HCT116 (cell line): Measurements from ENCODE around the gene ARHGAP10. TPM values are rescaled to one million over a fixed set of nuclear protein-coding genes. Genes with fewer than 3 reads are reported as not detected.

Experiments
- ATAC-seq: fragments of 200-7000 bp; cut with Tn5 transposase; 2 replicates; pipeline ENCODE4 v1.9.1; 2020; ENCODE audit warnings: mild to moderate bottlenecking, moderate library complexity
- BruUV-seq: library from RNA; stranded (reverse); fragments of 400-500 nt; replicated peaks from 2 replicates; lab custom pipeline; 2021; lab: Mats Ljungman, UMichigan
- CTCF ChIA-PET: fragments of 300-600 bp; sonication (Branson Sonifier 250); formaldehyde crosslinking; loops from one replicate; lab custom pipeline; 2021; ENCODE audit warnings: antibody characterized with exemption; lab: Charles Lee
- POLR2A ChIA-PET: fragments of 300-600, 350-600 bp; sonication (Branson Sonifier 250); formaldehyde crosslinking; loops from one replicate; lab custom pipeline; 2021; ENCODE audit warnings: antibody characterized with exemption; lab: Charles Lee
- RAD21 ChIA-PET, 2 experiments: fragments of 300-600 bp; sonication (Branson Sonifier 250); formaldehyde crosslinking; loops; one replicate each; lab custom pipeline; 2023; ENCODE audit warnings: low total read pairs in 2 of 2; ENCODE audit not compliant: uncharacterized antibody in 2 of 2, unreplicated experiment in 2 of 2, low non-redundant PET in 1 of 2; lab: Charles Lee
- DNase-seq: peaks from one replicate; pipeline ENCODE4 v3.0.0-alpha.2; 2010; ENCODE audit warnings: low read depth, low spot score
- H2AFZ ChIP-seq: fragments of 200-600 bp; shearing (Covaris generic), sonication (generic); 2 replicates; pipeline ENCODE4 v1.6.1; 2017; ENCODE audit warnings: low read depth, mixed run types, mixed read lengths, antibody characterized with exemption, low read length; ENCODE audit not compliant: poor library complexity, severe bottlenecking
- H3K27ac ChIP-seq: 2 replicates; pipeline ENCODE4 v1.5.1; 2012; ENCODE audit warnings: low read depth, low read length
- H3K27me3 ChIP-seq: fragments of 200-600 bp; sonication (generic); 2 replicates; pipeline ENCODE4 v1.6.1; 2016; ENCODE audit warnings: mixed run types, low read length, mixed read lengths; ENCODE audit not compliant: insufficient read depth
- H3K36me3 ChIP-seq, 2 experiments: fragments of 200-500 bp in 1 of 2; fragments of 200-600 bp in 1 of 2; sonication (Bioruptor generic) in 1 of 2; sonication (generic) in 1 of 2; 2 replicates each; pipeline versions ENCODE4 v1.5.1 to v1.6.1; 2014 to 2016; ENCODE audit warnings: low read length in 2 of 2, inconsistent platforms in 1 of 2, mixed read lengths in 1 of 2, mixed run types in 1 of 2; ENCODE audit not compliant: insufficient read depth in 2 of 2, control insufficient read depth in 1 of 2
- H3K4me1 ChIP-seq, 2 experiments: fragments of 200-600 bp in 1 of 2; sonication (generic) in 1 of 2; 2 replicates each; pipeline versions ENCODE4 v1.5.1 to v1.6.1; 2012 to 2017; ENCODE audit warnings: low read length in 2 of 2, inconsistent platforms in 1 of 2, mild to moderate bottlenecking in 1 of 2, mixed read lengths in 1 of 2, mixed run types in 1 of 2, moderate library complexity in 1 of 2; ENCODE audit not compliant: insufficient read depth in 2 of 2, control insufficient read depth in 1 of 2
- H3K4me2 ChIP-seq: fragments of 200-600 bp; sonication (generic); 2 replicates; pipeline ENCODE4 v1.6.1; 2017; ENCODE audit warnings: mixed run types, low read length, mixed read lengths
- H3K4me3 ChIP-seq, 2 experiments: fragments of 200-600 bp in 1 of 2; sonication (generic) in 1 of 2; replicated peaks in 1 of 2; 2 replicates each; pipeline ENCODE4 v1.5.1; 2011 to 2016; ENCODE audit warnings: low read length in 2 of 2, control low read depth in 1 of 2, low read depth in 1 of 2, mild to moderate bottlenecking in 1 of 2, mixed read lengths in 1 of 2, mixed run types in 1 of 2
- H3K79me2 ChIP-seq: fragments of 200-600 bp; sonication (generic); 2 replicates; pipeline ENCODE4 v1.6.1; 2017; ENCODE audit warnings: mild to moderate bottlenecking, mixed run types, low read length, moderate library complexity, mixed read lengths; ENCODE audit not compliant: insufficient read depth
- H3K9ac ChIP-seq: fragments of 200-600 bp; sonication (generic); 2 replicates; pipeline ENCODE4 v1.6.1; 2016; ENCODE audit warnings: low read length, mixed read lengths
- H3K9me2 ChIP-seq: fragments of 200-600 bp; sonication (generic), shearing (Covaris generic); 2 replicates; pipeline ENCODE4 v1.6.1; 2017; ENCODE audit warnings: mixed run types, mild to moderate bottlenecking, moderate library complexity; ENCODE audit not compliant: insufficient read depth
- H3K9me3 ChIP-seq, 2 experiments: fragments of 200-500 bp in 1 of 2; fragments of 200-600 bp in 1 of 2; sonication (Bioruptor generic) in 1 of 2; sonication (generic) in 1 of 2; 2 replicates each; pipeline ENCODE4 v1.6.1; 2014 to 2017; ENCODE audit warnings: low read length in 2 of 2, mixed read lengths in 2 of 2, inconsistent platforms in 1 of 2, low read depth in 1 of 2, mild to moderate bottlenecking in 1 of 2, mixed run types in 1 of 2, moderate library complexity in 1 of 2; ENCODE audit not compliant: control insufficient read depth in 1 of 2, insufficient read depth in 1 of 2
- H4K20me1 ChIP-seq: fragments of 200-600 bp; sonication (generic), shearing (Covaris generic); 2 replicates; pipeline ENCODE4 v1.6.1; 2017; ENCODE audit warnings: mixed run types, mild to moderate bottlenecking, moderate library complexity; ENCODE audit not compliant: insufficient read depth
- ATF3 ChIP-seq: IDR thresholded peaks from 2 replicates; pipeline ENCODE4 v1.6.1; 2012
- CBX3 ChIP-seq: IDR thresholded peaks from 2 replicates; pipeline ENCODE4 v1.6.1; 2012; ENCODE audit warnings: low read depth
- CTCF ChIP-seq, 3 experiments: fragments of 200-600 bp in 1 of 3; sonication (generic) in 1 of 3; IDR thresholded peaks in 2 of 3; conservative IDR thresholded peaks in 1 of 3; 2 replicates each; pipeline ENCODE4 v1.5.1; 2012 to 2017; ENCODE audit warnings: low read depth in 2 of 3, low read length in 2 of 3, antibody characterized with exemption in 1 of 3, borderline replicate concordance in 1 of 3, control low read depth in 1 of 3, mild to moderate bottlenecking in 1 of 3, mixed read lengths in 1 of 3, mixed run types in 1 of 3, moderate library complexity in 1 of 3; ENCODE audit not compliant: insufficient read depth in 1 of 3
- EGR1 ChIP-seq: IDR thresholded peaks from 2 replicates; pipeline ENCODE4 v1.6.1; 2012; ENCODE audit warnings: low read depth
- ELF1 ChIP-seq: IDR thresholded peaks from 2 replicates; pipeline ENCODE4 v1.6.1; 2012; ENCODE audit warnings: low read depth, borderline replicate concordance
- EZH2 ChIP-seq: fragments of 200-600 bp; sonication (generic); IDR thresholded peaks from 2 replicates; pipeline ENCODE4 v1.6.1; 2017; ENCODE audit warnings: antibody characterized with exemption, mixed run types
- FOSL1 ChIP-seq: IDR thresholded peaks from 2 replicates; pipeline ENCODE4 v1.6.1; 2012; ENCODE audit warnings: low read depth
- MAX ChIP-seq: IDR thresholded peaks from 2 replicates; pipeline ENCODE4 v1.6.1; 2012
- POLR2AphosphoS5 ChIP-seq: IDR thresholded peaks from 2 replicates; pipeline ENCODE4 v1.6.1; 2011; ENCODE audit warnings: mild to moderate bottlenecking, low read depth, low read length, moderate library complexity
- REST ChIP-seq: IDR thresholded peaks from 2 replicates; pipeline ENCODE4 v1.6.1; 2012; ENCODE audit warnings: low read depth
- SIN3A ChIP-seq: IDR thresholded peaks from 2 replicates; pipeline ENCODE4 v1.6.1; 2012; ENCODE audit warnings: low read depth
- SP1 ChIP-seq: IDR thresholded peaks from 2 replicates; pipeline ENCODE4 v1.6.1; 2012; ENCODE audit warnings: low read depth
- TCF7L2 ChIP-seq: IDR thresholded peaks from 2 replicates; pipeline ENCODE4 v1.7.0; 2011; ENCODE audit warnings: borderline replicate concordance, inconsistent platforms; ENCODE audit not compliant: insufficient read depth, insufficient read length; ENCODE audit errors: extremely low read depth
- YY1 ChIP-seq: IDR thresholded peaks from 2 replicates; pipeline ENCODE4 v1.6.1; 2011; ENCODE audit warnings: low read length, low read depth, moderate library complexity, mild to moderate bottlenecking; ENCODE audit not compliant: insufficient replicate concordance; ENCODE audit errors: extremely low read depth
- ZBTB33 ChIP-seq: IDR thresholded peaks from 2 replicates; pipeline ENCODE4 v1.6.1; 2011; ENCODE audit warnings: mild to moderate bottlenecking, low read length, moderate library complexity; ENCODE audit not compliant: insufficient replicate concordance; ENCODE audit errors: extremely low read depth
- ZFX ChIP-seq: fragments of 450-650 bp; IDR thresholded peaks from 2 replicates; pipeline ENCODE4 v1.6.1; 2017
- intact Hi-C: fragments of 100-400 bp; cut with micrococcal nuclease; formaldehyde crosslinking; loops from 2 replicates; pipeline ENCODE4 v1.10.0; 2022
- total RNA-seq: library from RNA; stranded (reverse); gene quantifications from one replicate; pipeline ENCODE4 v1.2.1, GENCODE V29; 2021; ENCODE audit not compliant: unreplicated experiment

The ARHGAP10 gene
- total RNA-seq, 1 experiment from 2014 or later, result 24.7 TPM

- peaks cover 30 to 39% of the 10 kb centered on the region in 2 experiments for H3K4me1 ChIP-seq
- H3K9me2 ChIP-seq, result no peaks in the 10 kb centered on the region
- H3K9ac ChIP-seq, result no peak overlapping the region
- ChIA-PET RAD21 (no interaction called here), POLR2A (no interaction called here), CTCF (no interaction called here)
- TF ChIP-seq CBX3, result no peak
- TF ChIP-seq SP1, result no peak
- no peak for TF ChIP-seq YY1
- no peak for TF ChIP-seq ZBTB33
- no peak for TF ChIP-seq ZFX
- TF ChIP-seq ATF3, result no peak
- TF ChIP-seq EGR1, result no peak
- TF ChIP-seq FOSL1, result no peak
- TF ChIP-seq POLR2AphosphoS5, result no peak
- TF ChIP-seq CTCF (IDR thresholded peaks at IDR 0.05 in 2 of 3, conservative IDR thresholded peaks at IDR 0.05 in 1 of 3; ENCODE audit: borderline replicate concordance in 1 of 3, insufficient read depth in 1 of 3, low read depth in 2 of 3, low read length in 2 of 3), result no peak
- TF ChIP-seq MAX, result no peak
- TF ChIP-seq ELF1, result no peak
- TF ChIP-seq TCF7L2, result no peak
- TF ChIP-seq REST, result no peak
- no peak for TF ChIP-seq SIN3A
- no peak for TF ChIP-seq EZH2
- no peak for ATAC-seq
- no peak for DNase-seq
- intact Hi-C loops, result no loop called here
- no peaks in the 10 kb centered on the region for H3K36me3 ChIP-seq
- H3K4me3 ChIP-seq, result no peak overlapping the region
- H3K9me3 ChIP-seq, result no peaks in the 10 kb centered on the region
- peaks cover 10% of the 10 kb centered on the region; the same call in 1 of the 2 replicates for H3K79me2 ChIP-seq
- no peak overlapping the region for H3K27ac ChIP-seq
- no peak overlapping the region for H2AFZ ChIP-seq
- no peak overlapping the region for H3K4me2 ChIP-seq
- H3K27me3 ChIP-seq, result no peaks in the 10 kb centered on the region
- no TSS peak for BruUV-seq
- no peaks in the 10 kb centered on the region for H4K20me1 ChIP-seq
These were observed 102.6 kb downstream of the ARHGAP10 start for GRCh38 chr4:147834480-147834879.
